Frontal cortex (tissue), 4 donors: ENCODE results near the gene TNNC1. TPM values are rescaled to one million over a fixed set of nuclear protein-coding genes. Genes with fewer than 3 reads are reported as not detected.

Experiments
- DNase-seq, 2 donors: peaks; one replicate each; pipeline ENCODE4 v3.0.0; 2012; ENCODE audit warnings: low spot score in 2 of 2
- FAIRE-seq: peaks from 2 replicates; lab custom pipeline; 2012; peaks lifted over from hg19 to GRCh38; lab: Jason Lieb, UNC
- total RNA-seq: library from RNA; depleted of rRNA; stranded (reverse); fragments of >200 nt; gene quantifications from one replicate; pipeline ENCODE4 v1.2.3, GENCODE V29; 2014
- donor health status: control.
- donor health status: control.
- donor health status: control.

Gene TNNC1
- total RNA-seq, 1 donor from 2014 or later: 0.41 TPM

GRCh38 chr3:52406231-52406661, 47.6 kb downstream of the TNNC1 start:
- DNase-seq (no peak), FAIRE-seq (no peak)

GRCh38 chr3:52405601-52406110, 48.2 kb downstream of the TNNC1 start:
- DNase-seq (no peak), FAIRE-seq (no peak)

- no peak for FAIRE-seq
- no peak for DNase-seq
Measured at GRCh38 chr3:52405066-52405465, 48.8 kb downstream of the TNNC1 start.

GRCh38 chr3:52404391-52404790, 49.5 kb downstream of the TNNC1 start:
- DNase-seq (no peak), FAIRE-seq (no peak)

GRCh38 chr3:52403955-52404354, 49.9 kb downstream of the TNNC1 start:
- no peak for DNase-seq
- no peak for FAIRE-seq

- no peak for DNase-seq
- no peak for FAIRE-seq
Measured at GRCh38 chr3:52403271-52403841, 50.5 kb downstream of the TNNC1 start.

GRCh38 chr3:52402706-52403270, 51.1 kb downstream of the TNNC1 start:
- FAIRE-seq (no peak), DNase-seq (no peak)

- no peak for DNase-seq
- no peak for FAIRE-seq
Measured at GRCh38 chr3:52402101-52402521, 51.7 kb downstream of the TNNC1 start.

- FAIRE-seq (no peak), DNase-seq (no peak)
Measured at GRCh38 chr3:52401551-52401950, 52.3 kb downstream of the TNNC1 start.

Other genes starting within 250 kb of the TNNC1 start
- gene TLR9, start 228.4 kb downstream of the TNNC1 start, total RNA-seq: not detected
- gene TWF2, start 214.9 kb downstream of the TNNC1 start, total RNA-seq: 24.5 TPM
- 6.9 TPM for gene PPM1M, start 208.3 kb downstream of the TNNC1 start, total RNA-seq
- gene WDR82, start 175.4 kb downstream of the TNNC1 start, total RNA-seq: 151 TPM
- gene GLYCTK, start 166.2 kb downstream of the TNNC1 start, total RNA-seq: 2.0 TPM
- 1.2 TPM for gene DNAH1, start 137.7 kb downstream of the TNNC1 start, total RNA-seq
- gene BAP1, start 44.0 kb downstream of the TNNC1 start, total RNA-seq: 115 TPM
- gene PHF7, start 43.4 kb downstream of the TNNC1 start, total RNA-seq: 7.3 TPM
- gene SEMA3G, start 8.9 kb downstream of the TNNC1 start, total RNA-seq: 4.1 TPM
- gene NISCH, start 1.6 kb upstream of the TNNC1 start, total RNA-seq: 58.7 TPM
- 13.9 TPM for gene STAB1, start 41.3 kb upstream of the TNNC1 start, total RNA-seq
- 39.9 TPM for gene NT5DC2, start 79.8 kb upstream of the TNNC1 start, total RNA-seq
- 2.0 TPM for gene UQCC5, start 82.6 kb upstream of the TNNC1 start, total RNA-seq
- gene PBRM1, start 231.9 kb upstream of the TNNC1 start, total RNA-seq: 181 TPM
- 70.1 TPM for gene GNL3, start 232.0 kb upstream of the TNNC1 start, total RNA-seq